ENCODE measurements around the gene SLC26A4.
"Not testable (repeated sequence)": the region's sequence is repeated elsewhere in the genome, so short reads cannot be mapped to it uniquely, and the experiment has no call there.

The SLC26A4 gene

GRCh38 chr7:107660381-107661080 lies at the start of gene SLC26A4:
Gene SLC26A4 (plus strand): TSS chr7:107660828. CDS start chr7:107661642, 814 bp downstream.
- no peak for DNase-seq

DNA sequence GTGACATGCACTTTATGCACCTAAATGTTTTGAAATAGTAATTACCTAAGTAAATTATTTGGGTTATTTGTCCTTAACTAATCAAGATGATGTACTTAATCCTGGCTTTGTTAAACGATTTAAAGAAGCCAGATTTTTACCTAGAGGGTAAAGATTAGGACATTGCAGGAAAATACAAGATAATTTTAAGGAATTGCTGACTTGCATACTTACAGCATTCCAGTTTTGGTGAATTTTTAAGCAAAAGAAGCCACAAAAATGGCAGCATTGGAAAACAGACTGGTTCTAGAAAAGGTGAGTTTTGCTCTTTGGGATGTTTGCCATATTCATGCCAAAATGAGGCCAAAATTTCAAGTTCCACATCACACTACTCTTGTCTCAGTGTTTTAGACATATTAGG lies 47.2 kb upstream of the SLC26A4 start:
- DNase-seq, result no peak

- DNase-seq, result no peak
These were observed 46.7 kb upstream of the SLC26A4 start for GRCh38 chr7:107613948-107614347.

DNA sequence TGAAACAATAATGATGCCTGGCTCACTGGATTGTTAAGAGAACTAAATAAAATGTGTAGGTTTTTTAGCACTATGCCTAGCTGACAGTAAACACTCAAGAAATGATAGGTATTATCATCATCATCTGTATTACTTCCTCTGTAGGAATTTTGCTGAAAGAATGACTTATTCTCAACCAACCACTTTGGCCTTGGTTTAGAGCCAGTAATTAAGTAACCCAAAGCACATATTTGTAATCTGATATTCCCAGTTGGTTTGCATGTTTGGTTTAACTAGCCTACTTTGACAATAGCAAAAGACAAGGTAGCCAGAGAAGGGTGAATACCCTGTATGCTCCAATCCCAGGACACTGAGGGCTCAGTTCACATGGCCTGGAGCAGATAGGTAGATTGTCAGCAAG lies 46.2 kb upstream of the SLC26A4 start:
- DNase-seq, result no peak

DNA sequence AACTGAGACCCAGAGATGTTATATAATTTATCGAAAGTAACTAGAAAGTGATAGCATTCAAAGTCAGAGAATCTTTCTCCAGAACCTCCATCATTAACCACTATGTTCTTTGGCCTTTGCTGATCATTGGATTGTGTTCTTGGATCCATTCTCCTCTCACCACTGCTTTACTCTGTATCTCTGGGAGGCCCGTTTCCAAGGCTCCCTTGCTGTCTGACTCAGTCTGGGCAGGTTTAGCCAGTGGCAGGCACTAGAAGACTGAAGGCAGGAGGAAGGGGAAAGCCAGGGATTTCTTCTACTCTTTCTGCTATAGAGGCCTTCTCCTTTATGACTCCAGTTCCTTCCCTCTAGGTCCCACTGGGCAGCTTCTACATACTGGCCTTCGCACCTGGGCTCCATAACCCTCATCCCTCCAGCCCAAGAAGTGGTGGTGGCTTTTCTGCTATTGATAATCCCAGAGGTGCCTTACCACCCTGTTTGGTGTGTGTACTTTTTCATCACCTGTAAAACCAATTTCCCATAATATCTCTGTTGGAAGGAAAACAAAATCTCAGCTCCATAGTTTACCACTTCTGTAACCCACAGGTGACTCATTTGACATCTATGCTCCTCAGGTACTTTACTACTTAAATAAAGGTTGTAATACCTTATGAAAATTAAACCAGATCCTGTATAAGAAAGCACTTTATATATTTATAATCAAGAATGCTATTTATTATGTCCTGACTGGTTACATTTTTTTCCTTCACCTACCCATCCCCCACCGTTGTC lies 44.5 kb upstream of the SLC26A4 start:
- DNase-seq, result no peak

DNA sequence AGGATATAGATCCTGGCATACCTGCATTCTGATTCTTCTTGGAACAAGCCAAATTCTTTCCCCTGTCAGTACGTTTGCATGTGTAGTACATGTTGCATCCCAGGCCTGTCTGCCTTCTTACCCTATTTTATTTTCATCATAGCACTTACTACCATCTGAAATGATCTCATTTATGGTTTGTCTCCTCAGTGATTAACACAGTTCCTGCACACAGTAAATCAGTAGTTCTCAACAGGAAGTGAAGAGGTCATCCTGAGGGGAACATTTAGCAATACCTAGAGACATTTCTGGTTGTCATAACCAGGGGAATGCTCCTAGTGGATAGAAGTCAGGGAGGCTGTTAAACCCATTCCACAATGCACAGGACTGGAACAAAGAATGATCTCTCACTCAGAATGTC lies 38.2 kb upstream of the SLC26A4 start:
- peak in 1 of 2 experiments; percentile 21 for DNase-seq

DNA sequence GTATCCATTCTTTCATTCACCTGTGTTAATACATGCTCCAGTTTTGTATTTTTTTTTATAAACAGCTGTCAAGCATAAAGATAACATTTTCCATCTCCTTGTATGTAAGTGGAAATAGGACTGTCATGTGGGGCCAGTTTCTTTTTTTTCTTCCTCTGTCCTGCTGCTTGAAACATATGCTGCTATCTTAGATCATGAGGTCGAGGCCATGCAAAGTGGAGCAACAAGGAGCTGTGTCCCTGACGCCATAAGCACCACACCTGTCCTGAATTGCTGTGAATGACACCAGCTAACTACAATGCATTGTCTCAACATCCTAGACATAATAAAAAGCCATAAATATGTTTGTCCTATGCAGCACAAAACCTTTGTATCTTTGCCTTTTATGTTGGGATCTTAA lies 37.7 kb upstream of the SLC26A4 start:
- no peak for DNase-seq

DNA sequence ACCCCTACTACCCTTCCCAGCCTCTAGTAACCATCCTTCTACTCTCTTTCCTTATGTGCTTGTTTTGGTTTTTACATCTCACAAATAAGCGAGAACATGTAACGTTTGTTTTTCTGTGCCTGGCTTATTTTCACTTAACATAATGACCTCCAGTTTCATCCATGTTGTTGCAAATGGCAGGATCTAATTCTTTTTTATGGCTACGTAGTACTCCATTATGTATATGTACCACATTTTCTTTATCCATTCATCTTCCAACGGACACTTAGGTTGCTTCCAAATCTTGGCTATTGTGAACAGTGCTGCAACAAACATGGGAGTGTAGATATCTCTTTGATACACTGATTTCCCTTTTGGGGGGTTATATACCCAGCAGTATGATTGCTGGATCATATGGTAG lies 33.6 kb upstream of the SLC26A4 start:
- DNase-seq, result no peak

DNA sequence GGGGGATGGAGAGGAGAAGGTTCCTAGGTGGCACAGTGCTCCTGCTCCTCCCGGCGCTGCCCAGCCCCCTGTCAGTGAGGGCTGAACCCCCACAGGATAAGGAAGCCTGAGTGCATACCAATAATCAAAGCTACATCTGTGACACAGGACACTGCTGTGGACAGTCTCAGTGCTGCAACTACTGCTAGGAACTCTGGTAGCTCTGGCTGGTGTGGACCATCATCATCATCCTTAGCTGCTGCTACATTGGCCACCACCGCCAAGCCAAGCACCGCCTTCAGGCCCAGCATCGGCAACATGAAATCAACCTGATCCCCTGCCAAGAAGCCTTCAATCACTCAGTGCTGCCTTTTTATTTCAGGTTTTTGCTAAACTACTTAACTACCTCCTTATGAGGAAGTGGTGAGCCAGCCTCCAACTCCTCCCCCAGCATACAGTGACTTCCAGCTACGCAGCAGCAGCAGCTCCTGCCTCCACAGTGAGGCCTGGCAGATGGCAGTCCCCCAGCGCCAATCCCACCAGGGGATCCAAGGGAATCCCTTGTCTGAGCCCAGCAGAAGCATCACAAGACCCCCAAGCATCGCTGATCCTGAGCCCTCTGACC lies 32.1 kb upstream of the SLC26A4 start:
- no peak for DNase-seq

DNA sequence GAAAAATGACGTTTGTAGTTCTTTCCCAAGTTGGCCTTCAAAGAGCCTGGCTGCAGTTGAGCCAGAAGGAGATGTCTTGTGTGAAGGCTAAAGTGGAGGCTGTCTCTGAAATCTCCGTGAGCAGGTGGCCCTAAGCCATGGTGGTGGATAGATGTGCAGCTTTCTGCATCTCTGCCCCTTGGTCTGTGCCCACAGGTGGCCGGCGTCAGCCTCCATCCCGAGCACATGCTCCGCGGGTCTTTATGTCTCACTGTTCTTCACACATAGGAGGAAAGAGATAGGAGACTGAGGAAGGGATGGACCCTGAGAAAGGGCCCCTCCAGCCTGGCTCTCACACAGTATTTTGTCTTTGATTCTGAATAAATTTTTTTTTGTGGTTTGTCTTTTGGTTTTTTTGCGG lies 30.3 kb upstream of the SLC26A4 start:
- DNase-seq, result no peak

GRCh38 chr7:107631588-107632491 lies 28.8 kb upstream of the SLC26A4 start:
- no peak for DNase-seq

- DNase-seq, result no peak
These were observed 28.1 kb upstream of the SLC26A4 start for GRCh38 chr7:107632492-107632865.

GRCh38 chr7:107638594-107638993 lies 22.0 kb upstream of the SLC26A4 start:
- no peak for DNase-seq

GRCh38 chr7:107639070-107639469 lies 21.6 kb upstream of the SLC26A4 start:
- not testable (repeated sequence) for DNase-seq

GRCh38 chr7:107641676-107642075 lies 19.0 kb upstream of the SLC26A4 start:
- DNase-seq, result no peak

DNA sequence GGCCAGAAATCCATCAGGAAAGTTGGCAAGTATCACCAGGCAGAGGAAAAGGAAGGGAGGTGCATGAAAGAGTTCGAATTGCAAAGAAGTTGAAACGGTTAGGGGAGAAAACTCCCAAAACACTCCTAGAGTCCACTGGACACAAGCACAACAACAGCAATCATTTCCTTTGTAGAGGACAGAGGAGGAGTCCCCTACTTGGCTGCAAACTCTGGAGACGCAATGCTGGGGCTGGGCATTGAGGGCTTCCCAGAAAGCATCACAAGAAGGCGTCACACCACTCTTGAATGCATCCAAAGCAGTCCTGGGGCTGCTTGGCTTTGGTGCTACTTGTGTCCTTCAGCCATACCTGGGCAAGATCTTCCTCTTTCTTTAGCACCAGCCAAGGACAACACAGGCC lies 18.1 kb upstream of the SLC26A4 start:
- DNase-seq, result no peak

DNA sequence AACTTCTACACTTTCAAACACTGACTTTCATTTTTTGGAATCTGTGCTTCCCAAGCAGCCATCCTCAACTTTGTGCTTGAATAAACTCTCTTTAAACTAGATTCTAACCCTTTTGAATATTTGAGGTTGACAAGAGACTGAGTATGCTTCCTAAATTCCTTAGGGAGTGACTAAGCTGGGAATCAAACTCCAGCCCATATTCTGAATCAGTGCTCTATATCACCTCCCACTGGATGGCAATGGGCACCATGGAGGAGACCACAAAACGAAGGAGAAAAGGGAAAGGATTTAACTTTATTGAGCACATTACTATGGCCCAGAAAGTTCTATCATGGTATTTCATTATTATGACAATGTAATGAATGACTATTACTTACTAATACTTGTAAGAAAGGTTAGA lies 17.2 kb upstream of the SLC26A4 start:
- peak in 1 of 2 experiments; percentile 15 for DNase-seq

DNA sequence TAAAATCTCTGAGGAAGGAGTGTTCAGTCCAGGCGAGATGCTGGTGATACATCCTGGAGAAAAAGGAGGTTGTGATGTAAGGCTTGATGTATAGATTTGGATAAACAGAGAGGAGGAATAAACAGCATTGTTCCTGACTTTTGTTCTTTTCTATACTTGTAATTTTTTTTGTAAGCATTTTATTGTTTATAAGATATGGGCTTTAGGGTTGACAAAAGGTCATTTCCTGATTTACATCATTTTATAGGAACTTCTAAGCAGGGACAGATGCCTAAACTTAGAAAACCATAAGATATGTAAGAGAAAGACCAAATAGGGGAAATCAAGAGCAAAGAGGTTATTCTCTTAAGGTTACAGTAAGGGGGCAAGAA lies 16.7 kb upstream of the SLC26A4 start:
- DNase-seq, result no peak

- DNase-seq, result no peak
These were observed 16.2 kb upstream of the SLC26A4 start for GRCh38 chr7:107644309-107644974.

- DNase-seq, result no peak
These were observed 8.0 kb upstream of the SLC26A4 start for GRCh38 chr7:107652642-107653041.

DNA sequence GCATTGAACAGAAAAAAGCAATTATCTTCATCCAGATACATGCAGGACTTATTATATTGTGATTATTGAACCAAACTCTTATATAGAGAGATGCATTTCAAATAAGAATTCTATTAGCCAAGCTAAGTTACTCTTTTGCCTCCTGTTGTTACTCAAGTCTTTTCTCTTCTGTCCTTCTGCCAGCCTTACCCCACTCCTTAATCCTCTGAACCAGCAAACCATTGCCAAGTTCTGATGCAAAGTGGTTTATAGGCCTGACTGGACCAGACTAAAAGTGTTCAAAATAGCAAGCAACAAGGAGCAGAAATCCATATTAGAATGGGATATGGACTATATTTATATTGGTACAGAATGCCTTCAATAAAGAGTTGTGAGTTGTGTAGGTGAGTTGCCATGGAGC lies 2.2 kb upstream of the SLC26A4 start:
- no peak for DNase-seq

DNA sequence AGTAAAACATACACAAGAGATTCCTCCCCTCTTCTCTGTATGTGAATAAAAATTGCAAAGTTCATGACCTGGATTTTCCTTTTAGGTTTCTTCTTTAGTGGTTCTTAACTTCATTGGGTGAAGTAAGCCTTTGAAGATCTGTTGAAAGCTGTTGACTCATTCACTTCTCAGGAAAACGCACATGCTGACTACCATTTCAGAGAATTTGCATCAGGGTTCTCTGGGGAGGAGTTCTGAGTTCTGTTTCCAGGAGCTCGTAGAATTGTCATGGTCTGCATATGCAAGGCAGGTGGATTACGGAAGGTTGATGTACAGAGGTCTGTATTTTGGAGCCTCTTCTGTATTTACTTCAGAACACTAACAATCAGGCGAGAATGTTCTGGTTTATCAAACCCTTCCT lies 962 bp upstream of the SLC26A4 start:
- DNase-seq, result peak in 1 of 2 experiments; percentile 17

Measured in SW 1271 (cell line).